GM18520 (cell line): ENCODE results near the gene PERP.

Source experiments
- ATAC-seq: cut with Tn5 transposase; IDR thresholded peaks from one replicate; pipeline ENCODE4 v1.9.1; 2021; ENCODE audit not compliant: unreplicated experiment

The PERP gene

GRCh38 chr6:138063726-138064125 is 43.5 kb downstream of the PERP start:
- ATAC-seq: no peak

- no peak for ATAC-seq
Observed at GRCh38 chr6:138054982-138055381, 52.2 kb downstream of the PERP start.

GRCh38 chr6:138052783-138053182 is 54.4 kb downstream of the PERP start:
- ATAC-seq: no peak

GRCh38 chr6:138044972-138045371 is 62.2 kb downstream of the PERP start:
- no peak for ATAC-seq

GRCh38 chr6:138044458-138044857 is 62.8 kb downstream of the PERP start:
- ATAC-seq: no peak
